HCT116 (cell line): ENCODE results near the gene NR2E1. TPM values are rescaled to one million over a fixed set of nuclear protein-coding genes. Genes with fewer than 3 reads are reported as not detected.

Source experiments
- ATAC-seq: fragments of 200-7000 bp; cut with Tn5 transposase; 2 replicates; pipeline ENCODE4 v1.9.1; 2020; ENCODE audit warnings: mild to moderate bottlenecking, moderate library complexity
- BruUV-seq: library from RNA; stranded (reverse); fragments of 400-500 nt; replicated peaks from 2 replicates; lab custom pipeline; 2021; lab: Mats Ljungman, UMichigan
- CTCF ChIA-PET: fragments of 300-600 bp; sonication (Branson Sonifier 250); formaldehyde crosslinking; loops from one replicate; lab custom pipeline; 2021; ENCODE audit warnings: antibody characterized with exemption; lab: Charles Lee
- POLR2A ChIA-PET: fragments of 300-600, 350-600 bp; sonication (Branson Sonifier 250); formaldehyde crosslinking; loops from one replicate; lab custom pipeline; 2021; ENCODE audit warnings: antibody characterized with exemption; lab: Charles Lee
- RAD21 ChIA-PET, 2 experiments: fragments of 300-600 bp; sonication (Branson Sonifier 250); formaldehyde crosslinking; loops; one replicate each; lab custom pipeline; 2023; ENCODE audit warnings: low total read pairs in 2 of 2; ENCODE audit not compliant: uncharacterized antibody in 2 of 2, unreplicated experiment in 2 of 2, low non-redundant PET in 1 of 2; lab: Charles Lee
- DNase-seq: peaks from one replicate; pipeline ENCODE4 v3.0.0-alpha.2; 2010; ENCODE audit warnings: low read depth, low spot score
- H2AFZ ChIP-seq: fragments of 200-600 bp; shearing (Covaris generic), sonication (generic); 2 replicates; pipeline ENCODE4 v1.6.1; 2017; ENCODE audit warnings: low read depth, mixed run types, mixed read lengths, antibody characterized with exemption, low read length; ENCODE audit not compliant: poor library complexity, severe bottlenecking
- H3K27ac ChIP-seq: 2 replicates; pipeline ENCODE4 v1.5.1; 2012; ENCODE audit warnings: low read depth, low read length
- H3K27me3 ChIP-seq: fragments of 200-600 bp; sonication (generic); 2 replicates; pipeline ENCODE4 v1.6.1; 2016; ENCODE audit warnings: mixed run types, low read length, mixed read lengths; ENCODE audit not compliant: insufficient read depth
- H3K36me3 ChIP-seq, 2 experiments: fragments of 200-500 bp in 1 of 2; fragments of 200-600 bp in 1 of 2; sonication (Bioruptor generic) in 1 of 2; sonication (generic) in 1 of 2; 2 replicates each; pipeline versions ENCODE4 v1.5.1 to v1.6.1; 2014 to 2016; ENCODE audit warnings: low read length in 2 of 2, inconsistent platforms in 1 of 2, mixed read lengths in 1 of 2, mixed run types in 1 of 2; ENCODE audit not compliant: insufficient read depth in 2 of 2, control insufficient read depth in 1 of 2
- H3K4me1 ChIP-seq, 2 experiments: fragments of 200-600 bp in 1 of 2; sonication (generic) in 1 of 2; 2 replicates each; pipeline versions ENCODE4 v1.5.1 to v1.6.1; 2012 to 2017; ENCODE audit warnings: low read length in 2 of 2, inconsistent platforms in 1 of 2, mild to moderate bottlenecking in 1 of 2, mixed read lengths in 1 of 2, mixed run types in 1 of 2, moderate library complexity in 1 of 2; ENCODE audit not compliant: insufficient read depth in 2 of 2, control insufficient read depth in 1 of 2
- H3K4me2 ChIP-seq: fragments of 200-600 bp; sonication (generic); 2 replicates; pipeline ENCODE4 v1.6.1; 2017; ENCODE audit warnings: mixed run types, low read length, mixed read lengths
- H3K4me3 ChIP-seq, 2 experiments: fragments of 200-600 bp in 1 of 2; sonication (generic) in 1 of 2; replicated peaks in 1 of 2; 2 replicates each; pipeline ENCODE4 v1.5.1; 2011 to 2016; ENCODE audit warnings: low read length in 2 of 2, control low read depth in 1 of 2, low read depth in 1 of 2, mild to moderate bottlenecking in 1 of 2, mixed read lengths in 1 of 2, mixed run types in 1 of 2
- H3K79me2 ChIP-seq: fragments of 200-600 bp; sonication (generic); 2 replicates; pipeline ENCODE4 v1.6.1; 2017; ENCODE audit warnings: mild to moderate bottlenecking, mixed run types, low read length, moderate library complexity, mixed read lengths; ENCODE audit not compliant: insufficient read depth
- H3K9ac ChIP-seq: fragments of 200-600 bp; sonication (generic); 2 replicates; pipeline ENCODE4 v1.6.1; 2016; ENCODE audit warnings: low read length, mixed read lengths
- H3K9me2 ChIP-seq: fragments of 200-600 bp; sonication (generic), shearing (Covaris generic); 2 replicates; pipeline ENCODE4 v1.6.1; 2017; ENCODE audit warnings: mixed run types, mild to moderate bottlenecking, moderate library complexity; ENCODE audit not compliant: insufficient read depth
- H3K9me3 ChIP-seq, 2 experiments: fragments of 200-500 bp in 1 of 2; fragments of 200-600 bp in 1 of 2; sonication (Bioruptor generic) in 1 of 2; sonication (generic) in 1 of 2; 2 replicates each; pipeline ENCODE4 v1.6.1; 2014 to 2017; ENCODE audit warnings: low read length in 2 of 2, mixed read lengths in 2 of 2, inconsistent platforms in 1 of 2, low read depth in 1 of 2, mild to moderate bottlenecking in 1 of 2, mixed run types in 1 of 2, moderate library complexity in 1 of 2; ENCODE audit not compliant: control insufficient read depth in 1 of 2, insufficient read depth in 1 of 2
- H4K20me1 ChIP-seq: fragments of 200-600 bp; sonication (generic), shearing (Covaris generic); 2 replicates; pipeline ENCODE4 v1.6.1; 2017; ENCODE audit warnings: mixed run types, mild to moderate bottlenecking, moderate library complexity; ENCODE audit not compliant: insufficient read depth
- EZH2 ChIP-seq: fragments of 200-600 bp; sonication (generic); IDR thresholded peaks from 2 replicates; pipeline ENCODE4 v1.6.1; 2017; ENCODE audit warnings: antibody characterized with exemption, mixed run types
- EZH2phosphoT487 ChIP-seq: fragments of 200-600 bp; IDR thresholded peaks from 2 replicates; pipeline ENCODE4 v1.6.1; 2018; ENCODE audit warnings: antibody characterized with exemption, borderline replicate concordance
- POLR2AphosphoS5 ChIP-seq: IDR thresholded peaks from 2 replicates; pipeline ENCODE4 v1.6.1; 2011; ENCODE audit warnings: mild to moderate bottlenecking, low read depth, low read length, moderate library complexity
- RAD21 ChIP-seq: IDR thresholded peaks from 2 replicates; pipeline ENCODE4 v1.6.1; 2012; ENCODE audit warnings: low read depth, mild to moderate bottlenecking
- REST ChIP-seq: IDR thresholded peaks from 2 replicates; pipeline ENCODE4 v1.6.1; 2012; ENCODE audit warnings: low read depth
- TCF7L2 ChIP-seq: IDR thresholded peaks from 2 replicates; pipeline ENCODE4 v1.7.0; 2011; ENCODE audit warnings: borderline replicate concordance, inconsistent platforms; ENCODE audit not compliant: insufficient read depth, insufficient read length; ENCODE audit errors: extremely low read depth
- YY1 ChIP-seq: IDR thresholded peaks from 2 replicates; pipeline ENCODE4 v1.6.1; 2011; ENCODE audit warnings: low read length, low read depth, moderate library complexity, mild to moderate bottlenecking; ENCODE audit not compliant: insufficient replicate concordance; ENCODE audit errors: extremely low read depth
- intact Hi-C: fragments of 100-400 bp; cut with micrococcal nuclease; formaldehyde crosslinking; loops from 2 replicates; pipeline ENCODE4 v1.10.0; 2022
- total RNA-seq: library from RNA; stranded (reverse); gene quantifications from one replicate; pipeline ENCODE4 v1.2.1, GENCODE V29; 2021; ENCODE audit not compliant: unreplicated experiment

Gene NR2E1
- total RNA-seq, 1 experiment from 2014 or later = not detected

- Histone ChIP-seq H3K9me2 (no peaks in the 10 kb centered on the region), H3K79me2 (no peaks in the 10 kb centered on the region), H3K9ac (no peak overlapping the region), H3K27me3 (no peaks in the 10 kb centered on the region), H3K4me2 (no peak overlapping the region), H2AFZ (no peak overlapping the region), H3K36me3 (no peaks in the 10 kb centered on the region), H3K27ac (no peak overlapping the region), H3K9me3 (no peaks in the 10 kb centered on the region), H3K4me1 (no peaks in the 10 kb centered on the region), H3K4me3 (no peak overlapping the region), H4K20me1 (no peaks in the 10 kb centered on the region)
- ChIA-PET POLR2A (no interaction called here), RAD21 (no interaction called here), CTCF (interaction anchor here (0.7 kb wide), 1 partner anchor 375 kb away, joined by 3 read pairs; no protein-coding TSS in a partner anchor)
- no peak for ATAC-seq
- no TSS peak for BruUV-seq
- TF ChIP-seq EZH2phosphoT487 (no peak), TCF7L2 (no peak), POLR2AphosphoS5 (no peak), REST (no peak), EZH2 (no peak), RAD21 (no peak), YY1 (no peak)
- no peak for DNase-seq
- intact Hi-C loops = loop anchor here (10.0 kb wide), 2 partner anchors 148 to 248 kb away; partner anchors contain the start of gene SNX3
These were observed 49.0 kb upstream of the NR2E1 start for GRCh38 chr6:108116546-108117426.
